HG03139 (cell line): Measurements from ENCODE around the gene METTL21C.

Experiments used
- ATAC-seq: cut with Tn5 transposase; IDR thresholded peaks from one replicate; pipeline ENCODE4 v1.9.1; 2021; ENCODE audit not compliant: unreplicated experiment

The METTL21C gene

DNA sequence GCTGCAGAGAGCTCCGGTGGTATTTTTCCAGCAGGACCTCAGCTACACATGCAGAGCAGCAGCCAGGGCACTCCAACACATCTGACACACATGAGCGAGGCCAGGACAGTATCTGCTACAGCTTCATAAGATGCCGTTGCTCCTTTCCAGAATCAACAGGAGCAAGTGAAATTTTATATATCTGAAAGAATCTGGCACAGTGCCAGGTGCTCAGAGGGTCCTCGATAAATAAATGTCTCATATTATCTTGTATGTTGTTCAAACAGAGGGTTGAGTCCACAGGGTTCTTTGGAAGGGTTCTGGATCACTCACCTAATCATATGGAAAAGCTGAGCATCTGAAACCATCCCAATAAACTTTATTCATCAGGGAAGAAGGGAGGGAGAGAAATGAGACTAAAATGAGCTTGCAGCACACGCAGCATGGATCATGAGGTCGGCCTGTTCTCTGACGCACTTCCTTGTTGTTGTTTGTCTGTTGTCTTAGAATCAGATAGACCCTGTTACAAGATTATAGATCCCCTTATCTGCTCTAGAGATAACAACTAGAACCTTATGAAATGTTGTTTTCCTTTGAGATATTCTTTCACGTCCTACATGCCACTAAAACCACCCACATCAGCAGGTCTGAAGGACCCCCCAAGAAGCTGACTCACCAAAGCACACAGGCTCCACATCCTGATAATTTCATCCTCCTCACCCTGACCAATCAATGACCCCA lies 3.2 kb upstream of the METTL21C start:
- no peak for ATAC-seq

DNA sequence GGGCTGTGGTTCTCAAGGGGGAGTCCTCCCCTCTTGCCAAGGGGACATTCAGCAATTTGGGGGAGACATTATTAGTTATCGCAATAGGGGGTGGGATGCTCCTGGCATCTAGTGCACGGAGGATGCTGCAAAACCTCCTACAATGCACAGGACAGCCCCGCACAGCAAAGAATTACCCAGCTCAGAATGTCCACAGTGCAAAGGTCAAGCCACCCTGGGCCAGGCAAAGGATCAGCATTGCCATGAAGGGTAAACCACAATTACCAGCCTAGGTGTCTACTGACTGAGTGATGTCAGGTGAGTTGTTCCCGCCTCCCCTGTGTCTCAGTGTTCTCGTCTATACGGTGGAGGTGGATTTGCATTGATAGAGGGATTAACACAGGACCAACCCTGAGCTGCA lies 2.4 kb upstream of the METTL21C start:
- ATAC-seq, result no peak

DNA sequence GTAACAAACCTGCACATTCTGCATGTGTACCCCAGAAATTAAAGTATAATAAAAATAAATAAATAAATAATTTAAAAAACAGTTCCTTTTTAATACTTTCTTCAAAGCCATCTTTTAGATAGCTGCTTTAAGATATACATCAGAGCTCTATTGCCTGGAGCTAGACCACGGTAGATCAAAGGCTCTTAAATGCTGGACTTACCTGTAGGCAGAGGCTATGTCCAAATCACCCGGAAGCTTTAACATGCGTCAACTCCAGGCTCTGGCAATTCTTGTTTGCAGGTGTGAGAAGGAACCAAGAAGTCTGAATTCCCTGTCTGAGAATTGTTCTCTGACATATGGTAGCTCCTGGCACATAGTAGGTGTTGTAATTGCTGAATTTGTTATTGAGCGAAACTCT lies 1.6 kb upstream of the METTL21C start:
- no peak for ATAC-seq

DNA sequence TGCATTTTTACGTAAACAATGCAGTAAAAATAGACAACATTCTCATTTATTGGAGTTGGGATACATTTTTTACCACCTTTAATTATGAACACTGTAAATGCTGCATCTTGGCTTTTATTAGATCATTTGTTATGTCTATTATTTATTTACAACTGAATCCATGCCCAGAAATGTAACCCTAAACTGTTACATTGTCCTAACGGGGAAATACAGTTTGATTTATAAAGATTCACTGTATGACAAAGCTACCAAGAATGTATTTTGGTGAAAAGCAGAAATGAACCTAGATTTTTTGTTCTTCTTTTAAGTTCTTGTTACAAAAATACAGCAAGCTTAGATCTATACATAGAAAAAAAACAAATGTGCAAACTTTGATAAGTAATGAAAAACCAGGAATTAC lies 1.1 kb downstream of the METTL21C start:
- ATAC-seq, result no peak

DNA sequence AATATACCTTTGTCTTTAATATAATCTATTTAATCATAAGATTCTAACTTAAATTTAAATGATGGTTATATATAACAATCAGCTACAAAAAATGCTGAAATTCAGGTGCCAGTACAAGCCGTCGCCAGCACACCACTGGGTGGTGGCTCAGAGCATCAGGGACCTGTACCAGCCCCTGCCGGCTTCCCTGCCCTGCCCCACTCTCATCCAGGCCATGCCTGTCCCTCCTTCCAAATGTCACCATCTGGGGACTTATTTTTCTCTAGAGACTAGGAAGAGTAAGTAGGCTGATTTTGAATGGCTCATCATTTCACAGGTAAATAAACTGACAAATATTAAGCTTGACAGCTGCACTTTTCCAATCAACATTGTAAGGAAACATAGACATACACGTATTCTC lies 1.6 kb downstream of the METTL21C start:
- no peak for ATAC-seq

DNA sequence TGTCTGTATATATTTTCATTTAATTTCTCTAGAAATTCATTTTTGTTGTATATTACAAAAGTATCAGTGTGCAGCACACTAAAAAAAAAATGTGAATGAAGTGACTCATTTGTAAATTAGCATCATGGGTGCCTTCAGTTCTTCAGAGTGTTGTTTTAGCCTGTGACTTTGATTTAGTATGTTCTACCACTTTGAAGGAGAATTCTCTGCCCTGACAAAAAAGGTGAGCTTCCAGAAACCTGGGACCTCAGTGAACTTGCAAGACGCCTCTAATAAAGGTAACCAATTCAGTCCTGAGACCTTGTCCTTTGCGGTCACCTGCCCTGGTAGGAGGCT lies 2.4 kb downstream of the METTL21C start:
- no peak for ATAC-seq

DNA sequence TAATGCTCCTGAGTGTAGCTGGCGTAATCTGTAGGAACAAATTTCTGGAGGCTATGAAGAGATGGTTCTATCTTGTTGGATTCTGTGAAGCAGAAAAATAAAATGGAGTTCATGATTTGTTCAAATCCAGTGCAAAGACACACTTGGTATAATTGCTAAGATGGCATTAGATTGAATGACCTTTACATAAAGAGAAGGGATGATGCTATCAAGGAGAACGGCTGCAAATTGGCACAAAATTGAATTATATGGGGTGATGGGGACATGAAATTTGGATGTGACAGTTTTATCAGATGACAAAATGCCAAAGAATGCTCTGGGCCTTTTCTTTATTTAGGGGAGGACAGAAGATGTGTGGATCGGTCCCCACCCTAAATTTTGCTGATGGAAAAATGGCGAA lies 4.0 kb downstream of the METTL21C start:
- ATAC-seq, result no peak

DNA sequence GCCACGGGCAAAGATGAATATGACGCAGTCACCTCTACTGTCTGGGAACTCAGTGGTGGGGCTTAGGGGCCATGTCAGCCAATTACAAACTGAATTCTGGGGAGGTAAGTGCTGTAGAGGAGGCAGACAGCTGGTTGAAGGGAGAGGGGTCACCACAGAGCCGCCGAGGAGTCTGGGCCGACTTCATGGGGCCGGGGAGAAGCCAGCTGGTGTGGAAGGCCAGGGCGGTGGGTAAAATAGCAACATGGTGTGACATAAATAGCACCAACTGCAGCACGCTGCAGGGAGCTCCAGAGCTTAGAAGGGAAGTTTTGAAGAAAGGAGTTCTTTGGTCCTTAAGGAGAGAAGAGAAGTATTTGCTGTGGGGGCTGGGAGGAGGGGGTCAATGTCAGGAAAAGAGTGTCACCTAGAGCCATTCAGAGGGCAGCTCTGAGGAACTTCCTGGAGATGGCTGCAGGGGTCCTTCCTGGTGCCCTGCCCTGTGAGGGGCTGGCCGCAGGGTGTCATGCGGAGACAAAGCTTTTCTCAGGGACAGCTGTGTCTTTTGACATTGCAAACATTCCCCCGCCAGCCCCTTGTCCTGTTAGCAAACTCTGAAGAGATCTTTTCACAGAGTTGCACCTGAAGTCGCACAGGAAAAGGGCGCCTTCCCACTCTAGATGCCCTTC lies 6.4 kb downstream of the METTL21C start:
- no peak for ATAC-seq

DNA sequence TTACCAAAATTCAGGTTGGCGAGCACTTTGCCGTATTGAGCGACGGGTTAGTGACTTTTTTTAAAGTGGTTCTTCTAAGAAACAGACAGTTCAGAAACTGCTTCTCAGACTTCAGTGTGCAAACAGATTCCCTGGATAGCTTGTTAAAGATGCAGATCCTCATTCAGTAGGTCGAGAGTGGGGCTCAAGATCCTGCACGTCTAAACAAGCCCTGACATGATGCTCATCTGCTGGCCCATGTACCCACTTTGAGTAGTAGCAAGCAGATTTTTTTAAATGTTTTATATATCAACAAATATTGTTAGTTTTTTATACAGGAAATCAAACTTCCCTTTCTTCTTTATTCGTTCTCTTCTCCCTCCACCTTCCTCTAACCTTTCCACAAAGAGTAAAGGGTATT lies 7.3 kb downstream of the METTL21C start:
- no peak for ATAC-seq

DNA sequence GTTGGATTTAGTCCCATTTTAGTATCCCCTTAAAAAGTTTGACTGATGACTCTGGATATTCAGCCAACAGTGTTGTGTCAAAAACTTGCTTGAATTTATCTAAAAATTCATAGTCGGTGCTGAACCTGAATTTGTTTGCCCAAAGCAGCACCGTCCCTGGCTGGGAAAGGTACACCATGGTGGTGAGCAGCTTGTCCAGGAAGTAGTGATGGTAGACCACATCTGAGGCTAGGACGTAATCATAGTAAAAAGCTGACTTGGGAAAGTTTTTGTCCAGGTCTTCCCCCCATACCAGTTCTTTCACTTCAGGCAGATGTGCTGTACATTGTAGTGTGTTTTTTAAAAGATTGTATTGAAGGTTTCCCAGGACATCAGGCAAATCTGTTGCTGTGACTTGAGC lies 8.8 kb downstream of the METTL21C start:
- no peak for ATAC-seq

DNA sequence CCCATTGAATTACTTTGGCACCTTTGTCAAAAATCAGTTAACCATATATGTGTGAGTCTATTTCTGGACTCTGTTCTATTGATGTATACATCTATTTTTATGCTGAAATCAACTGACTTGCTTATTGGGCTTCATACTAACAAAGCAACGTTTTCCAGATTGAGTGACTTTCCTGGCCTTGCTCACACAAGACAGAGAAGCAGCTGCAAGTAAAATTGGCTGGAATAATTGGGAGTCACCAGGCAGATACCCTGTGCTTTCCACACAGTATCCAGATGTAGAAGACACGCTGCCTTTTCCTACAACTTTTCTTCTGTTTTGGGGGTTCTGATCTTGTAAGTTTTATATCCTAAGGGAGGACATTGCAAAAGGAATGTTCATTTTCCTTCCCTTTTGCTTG lies 11.2 kb downstream of the METTL21C start:
- ATAC-seq, result no peak

DNA sequence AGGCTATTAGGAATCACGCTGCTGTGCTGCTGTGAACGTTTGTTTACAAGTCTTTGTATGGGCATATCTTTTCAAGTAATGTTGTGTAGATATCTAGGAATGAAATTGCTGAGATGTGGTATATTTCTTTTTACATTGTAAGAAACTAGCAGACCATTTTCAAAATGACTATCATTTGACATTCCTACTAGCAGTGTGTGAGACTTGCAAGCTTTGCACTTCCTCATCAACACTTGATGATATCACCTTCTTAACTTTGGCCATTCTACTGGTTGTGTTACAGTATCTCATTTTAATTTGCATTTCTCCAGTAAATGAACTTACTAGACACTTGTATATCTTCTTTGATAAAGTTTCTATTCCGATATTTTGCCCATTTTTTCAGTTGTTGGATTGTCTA lies 12.1 kb downstream of the METTL21C start:
- ATAC-seq, result no peak

DNA sequence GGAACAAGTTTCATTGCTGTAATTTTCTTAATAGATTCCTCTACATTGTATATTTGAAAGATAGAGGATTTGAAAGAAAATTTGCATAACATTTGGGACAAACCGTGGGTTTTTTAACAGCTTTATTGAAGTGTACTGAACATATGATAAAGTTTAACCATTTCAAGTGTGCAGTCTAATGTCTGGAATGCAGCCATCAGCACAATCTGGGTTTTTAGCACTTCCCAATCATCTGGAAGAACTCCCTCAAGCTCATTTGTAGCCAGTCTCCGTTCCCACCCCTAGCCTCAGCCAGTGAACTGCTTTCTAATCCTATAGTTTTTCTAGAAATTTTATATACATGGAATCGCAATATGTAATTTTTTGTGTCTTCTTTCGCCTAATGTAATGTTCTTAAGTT lies 12.6 kb downstream of the METTL21C start:
- no peak for ATAC-seq

DNA sequence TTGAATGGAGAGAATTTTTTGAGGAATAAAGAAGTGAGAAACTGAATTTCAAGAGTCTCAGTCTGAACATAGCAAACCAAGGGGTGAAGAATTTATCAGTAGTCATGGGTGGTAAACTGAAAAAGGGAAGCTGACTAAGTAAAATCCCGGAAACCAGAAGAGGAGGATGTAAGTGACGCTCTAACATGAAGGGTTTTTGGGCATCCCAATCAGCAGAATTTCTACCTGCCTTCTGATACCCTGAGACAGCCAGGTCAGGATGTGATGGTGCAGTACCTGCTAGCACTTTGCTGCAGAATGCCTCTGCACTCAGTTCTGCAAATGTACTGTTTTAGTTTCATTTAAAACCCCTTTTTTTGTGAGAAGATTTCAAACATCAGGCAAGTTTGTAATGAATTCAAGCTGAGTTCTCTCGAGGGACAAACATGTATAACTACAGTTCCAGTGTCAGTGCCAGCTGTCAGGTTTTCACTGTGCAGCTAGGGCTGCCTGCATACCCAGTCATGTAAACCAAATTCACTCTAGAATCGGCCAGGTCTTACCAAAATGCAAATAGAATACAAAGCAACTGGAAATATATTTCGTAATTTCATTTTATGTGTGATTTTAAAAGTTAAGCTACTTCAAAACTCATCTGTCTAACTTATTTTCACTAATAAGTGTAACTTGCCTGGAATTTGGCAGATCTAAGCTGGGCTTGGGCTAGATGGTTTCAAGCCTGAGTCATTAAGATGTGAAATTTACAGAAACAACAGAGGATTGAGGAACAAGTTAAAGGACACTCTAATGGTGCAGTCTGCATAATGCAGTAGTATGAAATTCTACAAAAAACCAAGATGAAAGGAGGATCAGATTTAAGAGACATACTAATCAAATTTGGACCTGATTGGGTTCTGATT lies 13.8 kb downstream of the METTL21C start:
- ATAC-seq, result no peak

DNA sequence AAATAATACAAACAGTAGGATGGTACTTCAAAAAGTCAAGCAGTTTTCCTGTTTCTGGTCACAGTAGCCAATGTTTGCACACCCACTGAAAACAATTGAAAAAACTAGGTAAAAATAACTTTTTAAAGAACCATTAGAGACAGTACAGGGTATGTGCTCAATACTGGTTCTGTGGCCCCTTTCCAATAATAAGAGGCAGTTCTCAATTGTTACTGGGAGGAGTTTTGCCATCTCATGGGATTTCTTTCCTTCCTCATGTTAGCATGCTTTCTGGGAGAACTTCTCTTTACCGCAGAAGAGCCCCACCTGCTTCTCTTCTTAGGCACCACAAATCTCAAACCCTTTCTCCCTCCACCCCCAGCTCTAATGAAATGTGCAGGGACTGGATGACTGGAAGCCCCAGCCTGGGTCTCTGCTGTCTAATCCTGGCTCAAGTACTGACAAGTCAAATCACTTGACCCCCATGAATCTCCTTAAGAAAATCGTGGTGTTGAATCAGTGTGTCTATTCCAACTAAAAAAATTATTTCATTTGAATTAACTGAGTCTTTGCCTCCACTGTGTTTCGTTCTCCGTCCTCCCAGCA lies 14.6 kb downstream of the METTL21C start:
- ATAC-seq, result no peak

DNA sequence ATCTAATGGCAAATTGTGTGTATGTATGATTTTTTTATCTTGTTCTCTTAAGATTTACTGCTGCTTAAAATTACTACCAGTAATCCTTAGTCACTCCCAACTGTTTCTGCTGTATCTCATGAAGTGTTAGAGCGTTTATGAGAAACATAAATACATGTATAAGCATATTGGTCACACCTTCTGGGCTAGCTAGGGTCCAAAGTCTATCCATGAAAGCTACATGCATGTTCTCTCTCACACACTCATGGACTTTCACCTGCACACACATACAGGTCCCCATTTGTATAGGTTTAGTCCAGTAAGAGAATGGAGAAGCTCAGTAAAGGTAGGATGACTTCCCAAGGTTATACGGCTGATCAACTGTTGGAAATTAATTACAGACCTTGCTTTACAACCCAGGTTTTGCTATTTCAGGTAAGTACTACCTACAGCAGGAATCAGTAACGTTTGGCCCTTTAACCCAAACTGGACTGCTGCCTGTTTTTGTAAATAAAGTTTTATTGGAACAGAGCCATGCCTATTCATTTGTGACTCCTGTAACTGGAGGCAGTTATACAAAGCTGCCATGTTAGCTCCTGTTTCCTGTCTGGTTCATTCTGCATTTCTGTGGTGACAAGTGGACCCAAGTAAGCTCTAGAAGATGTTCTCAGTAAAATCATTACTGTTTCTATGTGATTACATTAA lies 15.3 kb downstream of the METTL21C start:
- ATAC-seq, result no peak

DNA sequence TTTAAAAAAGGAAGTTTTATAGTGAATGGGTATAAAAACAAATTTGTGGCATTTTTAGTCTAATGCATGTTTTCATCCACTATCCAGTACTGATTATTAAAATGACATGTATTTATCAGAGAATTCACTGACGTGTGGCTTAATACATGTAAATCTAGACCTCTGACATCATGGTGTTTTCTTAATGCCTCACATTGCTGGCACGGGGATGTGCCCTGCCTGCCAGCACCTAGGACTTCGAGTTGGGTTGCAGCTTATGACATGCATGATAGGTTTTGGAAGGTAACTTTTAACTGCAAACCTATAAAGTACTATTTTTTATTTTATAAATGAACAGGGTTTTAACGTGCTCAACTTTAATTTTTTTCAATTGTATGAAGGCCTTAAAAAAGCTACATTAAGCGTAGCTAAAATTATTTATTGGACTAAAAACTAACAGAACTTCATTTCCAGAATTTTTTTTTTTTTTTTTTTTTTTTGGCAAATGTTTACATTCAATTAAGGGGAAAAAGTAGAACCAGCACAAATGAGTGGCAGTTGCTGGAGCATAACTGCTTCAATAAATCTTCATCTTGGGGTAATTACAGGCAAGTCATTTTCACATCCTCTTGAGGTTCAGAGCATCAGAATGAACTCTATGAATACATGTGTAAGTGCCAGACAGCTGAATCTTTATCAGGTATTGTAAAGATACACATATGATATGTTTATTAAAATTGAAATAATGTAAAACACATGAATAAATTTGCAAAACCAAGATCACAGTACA lies 16.3 kb downstream of the METTL21C start:
- no peak for ATAC-seq

DNA sequence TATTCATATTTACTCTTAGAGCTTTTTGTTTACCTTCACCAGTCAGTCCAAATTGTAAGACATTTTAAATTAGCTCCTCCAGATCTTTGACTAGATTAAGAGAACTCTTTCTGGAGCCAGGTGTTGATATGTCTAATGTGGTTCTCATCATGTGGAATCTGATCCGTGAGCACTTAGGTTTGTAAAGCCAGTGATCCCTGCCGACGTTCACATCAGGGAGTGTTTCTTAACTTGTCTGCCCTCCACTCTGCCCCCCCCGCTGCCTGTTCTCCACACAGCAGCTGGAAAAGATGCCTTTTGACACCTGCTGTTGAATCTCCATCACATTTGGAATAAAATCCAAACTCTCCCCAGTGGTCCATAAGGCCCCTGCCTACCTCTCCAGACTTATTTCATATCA lies 17.7 kb downstream of the METTL21C start:
- ATAC-seq, result no peak

DNA sequence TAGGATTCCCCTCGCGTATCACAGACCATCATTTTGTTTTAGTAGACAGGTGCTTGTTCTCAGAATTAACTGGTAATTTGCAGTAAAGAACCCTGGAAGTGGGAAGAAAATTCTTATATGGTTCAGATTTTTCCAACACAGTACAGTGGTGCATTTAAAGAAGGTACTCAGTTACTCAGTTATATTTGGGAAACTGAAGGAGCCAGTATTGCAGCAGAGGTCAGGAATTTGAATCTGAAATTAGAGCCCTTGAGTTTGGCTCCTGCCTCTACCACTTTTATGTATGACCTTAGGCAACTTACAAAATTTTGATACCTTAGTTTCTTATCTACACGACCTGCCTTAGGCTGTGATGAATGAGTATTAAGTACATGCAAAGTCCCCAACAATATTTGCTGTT lies 19.7 kb downstream of the METTL21C start:
- ATAC-seq, result no peak

DNA sequence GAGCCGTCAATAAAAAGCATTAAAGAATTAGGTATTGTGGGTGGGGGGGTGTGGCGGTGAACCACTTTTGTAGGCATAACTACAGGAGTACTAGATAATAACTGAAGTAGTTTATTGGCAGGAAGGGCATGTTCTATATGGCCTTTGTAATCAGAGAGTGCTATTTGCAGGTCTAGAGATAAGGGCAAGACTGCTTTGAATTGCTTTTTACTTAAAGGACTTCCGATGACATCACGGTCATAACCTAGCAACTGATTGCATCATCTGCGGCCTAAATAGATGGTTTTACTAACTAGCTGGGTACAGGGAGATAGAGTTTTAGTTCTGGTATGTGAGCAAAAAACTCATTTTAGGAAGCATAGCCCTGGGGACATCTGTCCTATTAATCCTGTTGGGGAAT lies 24.7 kb downstream of the METTL21C start:
- no peak for ATAC-seq
